ENCODE data around the gene SCNN1A. TPM values are rescaled to one million over a fixed set of nuclear protein-coding genes. Genes with fewer than 3 reads are reported as not detected.

The SCNN1A gene
- total RNA-seq, 1 donor = 0.36 TPM

GRCh38 chr12:6313326-6313940 lies 61.9 kb downstream of the SCNN1A start:
- H3K36me3 ChIP-seq (ENCODE audit: insufficient read depth, low read length) = no peaks in the 10 kb centered on the region
- no peaks in the 10 kb centered on the region for H3K9me3 ChIP-seq (ENCODE audit: low read depth, low read length)
- H2AFZ ChIP-seq (ENCODE audit: low read length) = no peak overlapping the region
- no peaks in the 10 kb centered on the region for H3K79me2 ChIP-seq (ENCODE audit: insufficient read depth, low read length)
- no peak overlapping the region for H3K4me2 ChIP-seq (ENCODE audit: insufficient read depth, low read length)
- TF ChIP-seq, protein P1, sequence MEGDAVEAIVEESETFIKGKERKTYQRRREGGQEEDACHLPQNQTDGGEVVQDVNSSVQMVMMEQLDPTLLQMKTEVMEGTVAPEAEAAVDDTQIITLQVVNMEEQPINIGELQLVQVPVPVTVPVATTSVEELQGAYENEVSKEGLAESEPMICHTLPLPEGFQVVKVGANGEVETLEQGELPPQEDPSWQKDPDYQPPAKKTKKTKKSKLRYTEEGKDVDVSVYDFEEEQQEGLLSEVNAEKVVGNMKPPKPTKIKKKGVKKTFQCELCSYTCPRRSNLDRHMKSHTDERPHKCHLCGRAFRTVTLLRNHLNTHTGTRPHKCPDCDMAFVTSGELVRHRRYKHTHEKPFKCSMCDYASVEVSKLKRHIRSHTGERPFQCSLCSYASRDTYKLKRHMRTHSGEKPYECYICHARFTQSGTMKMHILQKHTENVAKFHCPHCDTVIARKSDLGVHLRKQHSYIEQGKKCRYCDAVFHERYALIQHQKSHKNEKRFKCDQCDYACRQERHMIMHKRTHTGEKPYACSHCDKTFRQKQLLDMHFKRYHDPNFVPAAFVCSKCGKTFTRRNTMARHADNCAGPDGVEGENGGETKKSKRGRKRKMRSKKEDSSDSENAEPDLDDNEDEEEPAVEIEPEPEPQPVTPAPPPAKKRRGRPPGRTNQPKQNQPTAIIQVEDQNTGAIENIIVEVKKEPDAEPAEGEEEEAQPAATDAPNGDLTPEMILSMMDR (IDR thresholded peaks at IDR 0.05; ENCODE audit: extremely low read depth, low read depth, low read length) = no peak
- no peak overlapping the region for H3K27ac ChIP-seq (ENCODE audit: low read depth, low read length)
- H3K4me3 ChIP-seq (ENCODE audit: insufficient read depth, low read length) = no peak overlapping the region
- H3K4me1 ChIP-seq (ENCODE audit: insufficient read depth, low read length) = peaks cover 10% of the 10 kb centered on the region
- peaks cover 18% of the 10 kb centered on the region for H3K27me3 ChIP-seq (ENCODE audit: insufficient read depth, low read length)
- no peaks in the 10 kb centered on the region for H4K20me1 ChIP-seq (ENCODE audit: insufficient read depth, low read length)
- DNase-seq (ENCODE audit: insufficient read length, low spot score, missing footprints) = peak; percentile 91

- H3K36me3 ChIP-seq (ENCODE audit: insufficient read depth, low read length) = no peaks in the 10 kb centered on the region
- H3K4me1 ChIP-seq (ENCODE audit: insufficient read depth, low read length) = peaks cover 10% of the 10 kb centered on the region
- no peak overlapping the region for H3K4me2 ChIP-seq (ENCODE audit: insufficient read depth, low read length)
- TF ChIP-seq, protein P1 (IDR thresholded peaks at IDR 0.05; ENCODE audit: extremely low read depth, low read depth, low read length) = no peak
- H3K27me3 ChIP-seq (ENCODE audit: insufficient read depth, low read length) = peaks cover 18% of the 10 kb centered on the region
- no peak overlapping the region for H3K4me3 ChIP-seq (ENCODE audit: insufficient read depth, low read length)
- no peak overlapping the region for H2AFZ ChIP-seq (ENCODE audit: low read length)
- no peaks in the 10 kb centered on the region for H3K9me3 ChIP-seq (ENCODE audit: low read depth, low read length)
- no peaks in the 10 kb centered on the region for H4K20me1 ChIP-seq (ENCODE audit: insufficient read depth, low read length)
- peak; percentile 91 for DNase-seq (ENCODE audit: insufficient read length, low spot score, missing footprints)
- no peaks in the 10 kb centered on the region for H3K79me2 ChIP-seq (ENCODE audit: insufficient read depth, low read length)
- no peak overlapping the region for H3K27ac ChIP-seq (ENCODE audit: low read depth, low read length)
These were observed 62.6 kb downstream of the SCNN1A start for GRCh38 chr12:6312529-6313325.

GRCh38 chr12:6311822-6312528 lies 63.4 kb downstream of the SCNN1A start:
- Histone ChIP-seq H3K36me3 (ENCODE audit: insufficient read depth, low read length) (no peaks in the 10 kb centered on the region), H3K79me2 (ENCODE audit: insufficient read depth, low read length) (no peaks in the 10 kb centered on the region), H3K27me3 (ENCODE audit: insufficient read depth, low read length) (peaks cover 18% of the 10 kb centered on the region), H4K20me1 (ENCODE audit: insufficient read depth, low read length) (no peaks in the 10 kb centered on the region), H2AFZ (ENCODE audit: low read length) (no peak overlapping the region), H3K27ac (ENCODE audit: low read depth, low read length) (no peak overlapping the region), H3K4me3 (ENCODE audit: insufficient read depth, low read length) (no peak overlapping the region), H3K4me1 (ENCODE audit: insufficient read depth, low read length) (peaks cover 10% of the 10 kb centered on the region), H3K9me3 (ENCODE audit: low read depth, low read length) (no peaks in the 10 kb centered on the region), H3K4me2 (ENCODE audit: insufficient read depth, low read length) (no peak overlapping the region)
- peak; percentile 72 for DNase-seq (ENCODE audit: insufficient read length, low spot score, missing footprints)
- TF ChIP-seq, protein P1 (IDR thresholded peaks at IDR 0.05; ENCODE audit: extremely low read depth, low read depth, low read length) = no peak

Measured in osteoblast (primary cell).